GM18951 (cell line): ENCODE data around the gene SEC22A.

Experiments
- POLR2A ChIP-seq: IDR thresholded peaks from 4 replicates; pipeline ENCODE4 v1.6.1; 2011; ENCODE audit warnings: mild to moderate bottlenecking; ENCODE audit not compliant: insufficient read length, insufficient read depth; ENCODE audit errors: extremely low read depth
- in situ Hi-C: fragments of 300-500 bp; cut with MboI; formaldehyde crosslinking; loops from one replicate; pipeline ENCODE4 v1.12.0; 2022; ENCODE audit warnings: low sequenced_read_pairs, mixed read lengths, inconsistent platforms; ENCODE audit not compliant: unreplicated experiment

The SEC22A gene

GRCh38 chr3:123201557-123202427 is at the start of gene SEC22A:
Gene SEC22A, plus strand, starts transcription at chr3:123201943. Its CDS starts 7,275 bp downstream, at chr3:123209218.
- peak; percentile 90 for TF ChIP-seq POLR2A
- in situ Hi-C loops: no loop called here

- no peak for TF ChIP-seq POLR2A
- in situ Hi-C loops: no loop called here
These were observed 49.1 kb upstream of the SEC22A start for GRCh38 chr3:123152687-123153086.

- no peak for TF ChIP-seq POLR2A
- in situ Hi-C loops: no loop called here
These were observed 48.4 kb upstream of the SEC22A start for GRCh38 chr3:123153125-123154019.

DNA sequence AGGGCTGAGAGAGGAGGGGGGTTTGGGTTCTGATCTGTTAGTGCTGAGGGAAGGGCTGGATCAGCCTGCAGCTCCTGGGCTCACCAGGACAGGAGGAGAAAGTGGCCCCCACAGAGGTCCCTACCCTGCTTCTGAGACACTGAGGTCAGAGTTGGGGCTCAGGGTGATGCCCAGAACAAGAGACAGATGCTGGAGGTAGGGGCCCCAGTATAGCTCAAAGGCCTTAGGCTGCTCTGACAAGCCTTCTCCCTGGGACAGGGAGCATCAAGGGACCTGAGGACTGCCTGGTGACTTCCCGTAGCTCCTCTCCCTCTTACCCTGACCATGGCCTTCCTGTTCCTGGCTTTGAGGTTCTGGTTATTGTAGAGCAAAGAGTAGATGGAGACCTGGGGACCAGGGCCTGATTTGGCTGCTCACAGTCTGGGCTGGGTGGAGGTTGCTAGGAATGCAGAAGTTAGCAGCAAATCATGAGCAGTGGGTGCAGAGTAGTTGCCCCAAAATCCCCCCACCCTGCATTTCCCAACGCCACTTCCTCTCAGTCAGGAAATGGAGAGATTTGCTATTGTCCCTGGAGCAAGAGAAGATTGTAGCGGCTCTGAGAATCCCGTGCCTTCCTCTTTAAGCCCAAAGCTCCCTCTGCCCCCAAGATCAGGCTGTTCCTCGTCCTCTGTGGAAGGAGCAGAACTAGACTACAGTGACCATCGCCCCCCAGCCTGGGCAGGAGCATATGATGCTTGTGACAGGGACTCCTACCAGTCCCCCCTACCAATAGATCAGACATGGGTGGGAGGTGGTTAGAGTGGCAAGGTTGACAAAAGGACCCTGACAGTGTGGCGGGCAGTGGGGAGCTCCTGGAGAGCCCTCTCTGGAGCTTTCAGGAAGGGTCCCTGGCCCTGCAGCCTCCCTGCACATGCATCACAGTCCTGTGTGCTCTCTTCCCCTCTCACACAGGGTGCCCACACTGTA is 47.4 kb upstream of the SEC22A start:
- TF ChIP-seq POLR2A: no peak
- in situ Hi-C loops: no loop called here

GRCh38 chr3:123155471-123156011 is 46.2 kb upstream of the SEC22A start:
- TF ChIP-seq POLR2A: no peak
- in situ Hi-C loops: no loop called here

DNA sequence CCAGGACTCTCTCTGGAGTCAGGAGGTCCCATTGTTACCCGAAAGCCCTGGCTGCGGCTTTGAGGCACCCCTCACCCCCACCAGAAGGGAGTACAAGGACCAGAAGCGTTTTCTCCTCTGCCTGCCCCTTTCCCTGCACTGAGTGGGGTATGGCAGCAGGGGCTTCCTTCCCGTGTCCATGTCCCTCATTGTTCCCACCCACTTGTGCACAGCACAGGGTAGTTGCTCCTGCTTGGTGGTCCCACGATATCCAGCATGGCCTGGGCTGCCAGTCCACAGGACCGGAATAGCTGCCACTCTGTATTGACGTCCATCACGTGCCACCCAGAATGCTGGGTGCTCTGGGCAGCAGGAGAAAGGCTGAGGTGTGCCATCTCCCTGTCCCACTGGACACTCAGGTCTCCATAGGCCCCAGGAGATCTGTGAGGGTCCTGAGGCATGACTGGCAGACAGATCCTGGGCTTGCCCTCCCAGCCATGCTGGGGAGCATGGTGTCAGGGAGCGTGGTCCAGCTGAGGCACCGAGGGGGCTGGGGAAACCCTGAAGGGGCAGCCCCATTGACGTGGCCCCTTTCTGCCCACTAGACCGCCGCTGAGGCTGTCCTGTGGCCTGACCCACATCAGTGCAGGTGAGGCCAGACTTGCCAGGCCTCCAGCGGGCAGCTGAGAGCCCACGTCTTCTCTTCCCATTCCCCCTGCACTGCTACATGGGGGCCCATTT is 45.3 kb upstream of the SEC22A start:
- in situ Hi-C loops: no loop called here
- no peak for TF ChIP-seq POLR2A

GRCh38 chr3:123157209-123157597 is 44.5 kb upstream of the SEC22A start:
- in situ Hi-C loops: no loop called here
- no peak for TF ChIP-seq POLR2A

DNA sequence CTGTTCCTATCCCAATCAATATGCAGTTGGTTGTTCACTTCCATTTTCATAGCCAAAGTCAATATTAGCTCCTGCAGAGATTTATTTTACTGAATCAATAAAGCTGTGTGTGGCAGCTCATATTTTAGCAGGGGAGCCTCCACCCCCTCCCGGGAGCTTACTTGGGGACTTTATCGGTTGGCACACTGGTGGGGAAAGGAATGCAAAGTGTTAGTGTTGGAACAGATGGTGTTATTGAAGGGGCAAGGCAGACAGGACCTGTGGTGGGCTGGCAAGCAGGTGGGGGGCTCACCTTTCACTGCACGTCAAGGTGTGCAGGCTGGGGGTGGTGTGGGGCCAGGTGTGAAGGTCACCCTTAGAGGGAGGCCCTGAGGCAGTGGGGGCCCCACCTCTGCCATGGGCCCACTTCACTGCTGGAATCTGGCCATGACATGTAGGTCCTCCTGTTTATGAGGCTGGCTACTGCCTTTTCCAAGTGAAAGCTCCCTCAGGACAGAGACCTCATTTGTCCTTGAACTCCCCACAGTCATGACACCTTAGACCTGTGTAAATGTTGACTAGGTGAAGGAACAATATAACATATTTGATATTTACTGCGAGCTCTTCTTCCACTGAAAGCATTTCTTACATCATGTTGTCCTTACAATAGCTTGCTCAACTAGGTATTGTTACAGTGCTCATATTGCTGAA is 44.0 kb upstream of the SEC22A start:
- TF ChIP-seq POLR2A: no peak
- in situ Hi-C loops: no loop called here

GRCh38 chr3:123158330-123158729 is 43.4 kb upstream of the SEC22A start:
- no peak for TF ChIP-seq POLR2A
- in situ Hi-C loops: no loop called here

DNA sequence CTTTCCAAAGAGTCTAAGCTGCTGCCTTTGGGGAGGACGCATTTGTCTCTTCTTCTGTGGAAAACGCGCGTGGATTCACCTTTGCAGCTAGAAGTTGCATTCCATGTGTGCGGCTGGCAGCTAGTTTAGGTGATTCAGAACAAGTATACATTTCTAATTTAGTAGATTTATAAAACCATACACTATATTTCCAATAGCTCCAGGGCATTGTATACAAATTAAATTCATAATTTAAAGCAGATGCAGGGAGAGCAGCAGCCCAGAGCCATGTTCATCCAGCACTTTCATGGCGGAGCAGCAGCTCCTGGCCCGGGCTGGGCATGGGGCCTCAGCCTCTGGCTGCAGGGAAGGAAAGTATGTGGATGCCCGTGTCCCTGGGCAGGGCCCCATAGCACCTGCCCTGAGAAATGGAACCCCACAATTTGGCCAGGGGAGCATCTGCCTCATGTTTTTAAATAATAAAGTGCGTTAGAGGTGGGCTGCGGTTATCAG is 42.8 kb upstream of the SEC22A start:
- in situ Hi-C loops: no loop called here
- no peak for TF ChIP-seq POLR2A
